ENCODE data around the gene APBB1IP. TPM values are rescaled to one million over a fixed set of nuclear protein-coding genes. Genes with fewer than 3 reads are reported as not detected.

APBB1IP gene
- total RNA-seq, 1 donor from 2014 or later = 1.4 TPM

Other genes starting within 250 kb of the APBB1IP start
- 2.2 TPM for gene GAD2, start 221.6 kb upstream of the APBB1IP start, total RNA-seq (ENCODE audit: insufficient read depth, low replicate concordance)

All from umbilical cord (tissue), 1 donor.